HG03060 (cell line): ENCODE measurements around the gene FAM162A.

ENCODE experiments used
- ATAC-seq: cut with Tn5 transposase; IDR thresholded peaks from one replicate; pipeline ENCODE4 v1.9.1; 2021; ENCODE audit warnings: low read depth, moderate number of reproducible peaks; ENCODE audit not compliant: unreplicated experiment

FAM162A gene

GRCh38 chr3:122382888-122383666 lies 905 bp upstream of the FAM162A start, which contains the start of gene MIX23:
Gene MIX23 (minus strand): TSS chr3:122383231. CDS start chr3:122383224, 7 bp downstream.
- ATAC-seq = no peak

DNA sequence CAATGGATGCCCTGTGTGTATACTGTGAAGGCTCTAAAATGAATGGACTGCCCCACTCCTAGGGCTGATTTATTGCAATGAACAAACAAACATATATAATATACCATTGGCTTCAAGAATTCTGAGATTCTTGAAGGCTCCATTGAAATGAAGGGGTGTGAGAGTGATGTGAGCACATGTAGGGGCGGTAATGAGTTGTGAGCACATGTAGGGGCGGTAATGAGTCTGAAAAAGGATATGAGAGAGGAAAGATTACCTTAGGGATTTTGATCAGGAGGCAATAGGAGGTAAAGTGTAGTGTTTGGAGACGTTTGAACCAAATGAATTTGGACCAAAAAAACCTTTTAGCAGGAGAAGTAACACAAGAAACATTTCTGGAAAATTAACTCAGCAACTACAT lies 3.7 kb downstream of the FAM162A start:
- ATAC-seq = no peak

- no peak for ATAC-seq
These were observed 5.2 kb downstream of the FAM162A start for GRCh38 chr3:122389197-122389596.

DNA sequence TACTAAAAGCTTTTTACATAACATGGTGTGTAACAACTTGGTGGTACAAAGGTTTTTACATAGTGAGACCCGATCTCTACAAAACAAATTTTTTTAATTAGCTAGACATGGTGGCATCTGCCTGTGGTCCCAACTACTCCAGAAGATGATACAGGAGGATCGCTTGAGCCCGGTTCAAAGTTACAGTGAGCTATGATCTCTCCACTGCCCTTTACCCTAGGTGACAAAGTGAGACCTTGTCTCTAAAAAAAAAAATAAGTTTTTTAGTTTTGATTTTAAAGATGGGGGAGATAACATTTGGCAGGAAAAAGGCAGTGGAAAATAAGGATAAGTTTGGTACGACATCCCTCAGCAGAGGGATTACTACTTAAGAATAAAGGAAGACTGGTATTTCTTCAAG lies 5.9 kb downstream of the FAM162A start:
- ATAC-seq = no peak

GRCh38 chr3:122390665-122391064 lies 6.7 kb downstream of the FAM162A start:
- no peak for ATAC-seq

DNA sequence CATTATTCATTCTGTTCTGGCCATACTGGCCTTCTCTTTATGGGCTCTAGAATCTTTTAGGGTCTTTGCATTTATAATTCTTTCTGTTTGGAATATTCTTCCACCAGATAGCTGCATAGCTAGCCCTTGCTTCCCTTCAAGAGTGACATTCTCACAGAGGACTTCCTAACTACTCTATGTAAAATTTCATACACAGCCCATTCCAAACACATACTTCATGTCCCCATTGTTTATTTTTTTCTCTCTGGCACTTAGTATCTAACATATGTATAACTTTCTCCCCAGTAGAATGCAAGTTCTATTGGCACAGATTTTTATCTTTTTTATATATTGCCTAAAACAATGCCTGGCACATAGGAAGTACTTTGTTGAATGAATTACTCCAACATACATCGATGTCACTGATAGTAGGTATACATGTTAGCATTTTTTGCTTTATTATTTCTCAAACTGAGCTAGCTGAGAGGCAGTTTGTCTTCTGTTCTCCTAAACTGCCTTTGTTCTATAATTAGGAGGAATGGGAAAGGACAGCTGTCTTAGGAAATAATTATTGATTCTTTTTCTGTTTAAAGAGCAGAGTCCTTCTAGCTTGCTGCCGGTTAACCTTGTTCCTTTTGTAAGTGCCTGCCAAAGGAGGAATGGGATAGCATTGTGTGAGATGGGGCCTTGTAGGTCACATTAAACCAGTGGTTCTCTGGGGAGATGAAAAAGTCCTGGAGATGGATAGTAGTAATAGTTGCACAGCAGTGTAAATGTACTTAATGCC lies 7.9 kb downstream of the FAM162A start:
- ATAC-seq = no peak

GRCh38 chr3:122392868-122393844 lies 9.2 kb downstream of the FAM162A start:
- no peak for ATAC-seq

DNA sequence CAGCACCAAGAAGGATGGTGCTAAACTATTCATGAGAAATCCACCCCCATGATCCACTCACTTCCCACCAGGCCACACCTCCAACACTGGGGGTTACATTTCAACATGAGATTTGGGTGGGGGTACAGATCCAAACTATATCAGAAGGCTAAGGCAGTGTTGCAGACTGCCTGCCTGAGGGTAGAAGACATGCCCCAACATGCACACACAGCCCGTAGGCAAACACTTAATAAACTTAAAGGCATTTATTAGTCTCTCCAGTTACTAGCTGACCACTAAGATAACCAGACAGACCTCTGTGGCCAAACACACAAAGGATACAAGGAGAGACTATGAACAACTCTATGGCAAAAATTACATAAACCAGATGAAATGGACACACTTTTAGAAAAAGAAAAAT lies 10.2 kb downstream of the FAM162A start:
- no peak for ATAC-seq

DNA sequence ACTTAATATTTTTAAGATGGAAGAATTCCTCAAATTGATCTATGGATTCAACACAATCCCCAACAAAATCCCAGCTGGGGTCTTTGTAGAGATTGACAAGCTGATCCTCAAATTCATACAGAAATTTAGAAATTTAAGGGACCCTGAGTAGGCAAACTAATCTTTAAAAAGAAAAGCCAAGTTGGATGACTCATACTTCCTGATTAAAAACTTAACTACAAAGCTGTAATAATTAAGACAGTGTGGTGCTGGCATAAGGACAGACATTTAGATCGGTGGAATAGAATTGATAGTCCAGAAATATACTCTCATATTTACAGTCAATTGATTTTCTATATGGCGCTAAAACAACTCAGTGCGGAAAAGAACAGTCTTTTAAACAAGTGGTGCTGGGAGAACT lies 11.6 kb downstream of the FAM162A start:
- ATAC-seq = no peak

GRCh38 chr3:122396511-122396910 lies 12.5 kb downstream of the FAM162A start:
- no peak for ATAC-seq

GRCh38 chr3:122397201-122397600 lies 13.2 kb downstream of the FAM162A start:
- no peak for ATAC-seq

DNA sequence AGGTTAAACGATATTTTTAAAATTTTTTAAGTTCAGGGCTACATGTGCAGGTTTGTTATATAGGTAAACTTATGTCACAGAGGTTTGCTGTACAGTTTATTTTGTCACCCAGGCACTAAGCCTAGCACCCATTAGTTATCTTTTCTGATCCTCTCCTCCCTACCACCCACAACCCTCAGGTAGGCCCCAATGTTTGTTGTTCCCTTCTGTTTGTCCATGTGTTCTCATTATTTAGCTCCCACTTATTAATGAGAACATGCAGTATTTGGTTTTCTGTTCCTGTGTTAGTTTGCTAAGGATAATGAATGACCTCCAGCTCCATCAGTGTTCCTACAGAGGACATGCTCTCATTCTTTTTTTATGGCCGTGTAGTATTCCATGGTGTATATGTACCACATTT lies 14.9 kb downstream of the FAM162A start:
- no peak for ATAC-seq

DNA sequence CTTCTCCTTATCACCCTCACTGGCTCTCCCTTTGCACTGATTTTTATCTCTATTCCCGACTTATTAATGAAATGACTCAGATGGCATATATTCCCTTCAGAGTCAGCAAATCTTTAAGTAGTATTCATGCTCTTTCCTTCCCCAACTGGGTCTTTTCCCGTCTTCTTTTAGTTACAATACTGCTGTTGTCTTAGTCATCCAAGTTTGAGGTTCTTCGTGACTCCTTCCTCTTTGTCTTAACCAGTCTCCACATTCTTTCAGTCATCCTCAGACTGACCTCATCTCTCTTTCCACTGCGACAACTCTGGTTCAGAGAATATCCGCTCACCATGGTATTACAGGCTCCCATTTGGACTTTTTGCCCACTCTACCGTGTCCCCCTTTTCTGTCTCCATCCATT lies 19.5 kb downstream of the FAM162A start:
- no peak for ATAC-seq

GRCh38 chr3:122405015-122405414 lies 21.0 kb downstream of the FAM162A start:
- no peak for ATAC-seq

DNA sequence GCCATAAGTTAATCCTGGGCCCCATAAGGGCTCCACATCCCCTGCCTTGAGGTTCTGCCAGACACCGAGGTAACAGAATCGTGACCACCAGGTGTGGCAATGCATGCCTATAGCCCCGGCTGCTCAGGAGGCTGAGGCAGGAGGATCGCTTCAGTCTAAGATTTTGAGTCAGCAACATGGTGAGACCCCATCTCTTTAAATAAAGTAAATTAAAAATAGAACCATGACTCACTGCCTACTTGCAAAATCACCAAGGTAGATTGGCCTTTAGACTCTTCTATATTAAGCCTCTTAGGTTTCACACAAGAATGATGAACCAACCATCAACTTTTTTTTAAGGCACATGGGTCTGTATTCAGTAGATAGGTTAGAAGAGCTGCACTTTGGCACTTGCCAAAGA lies 22.2 kb downstream of the FAM162A start:
- no peak for ATAC-seq

DNA sequence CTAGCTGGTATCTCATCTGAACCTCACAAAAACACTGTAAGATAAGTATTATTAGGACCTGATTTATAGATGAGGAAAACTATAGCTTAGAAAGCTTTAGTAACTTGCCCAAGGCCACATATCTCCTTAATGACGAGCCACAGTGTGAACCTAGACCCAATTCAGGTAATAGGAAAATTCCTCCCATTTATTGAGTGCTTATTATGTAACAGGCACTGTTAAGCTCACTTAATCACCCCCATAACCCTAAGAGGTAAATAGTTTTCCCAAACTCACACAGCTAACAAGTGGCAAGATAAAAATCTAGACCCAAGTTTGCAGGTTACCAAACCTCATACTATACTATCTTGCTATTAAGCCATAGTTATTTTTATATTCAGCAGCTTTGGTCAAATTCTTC lies 24.0 kb downstream of the FAM162A start:
- no peak for ATAC-seq

- no peak for ATAC-seq
These were observed 25.5 kb downstream of the FAM162A start for GRCh38 chr3:122409446-122409845.

GRCh38 chr3:122410111-122410510 lies 26.1 kb downstream of the FAM162A start:
- no peak for ATAC-seq

GRCh38 chr3:122410639-122411038 lies 26.7 kb downstream of the FAM162A start:
- ATAC-seq = no peak

- ATAC-seq = no peak
These were observed 30.4 kb downstream of the FAM162A start for GRCh38 chr3:122414391-122414790.
